ENCODE data around the gene TSEN2.

- no peak for TF ChIP-seq CTCF (IDR thresholded peaks at IDR 0.05)
- TF ChIP-seq POLR2AphosphoS5 (IDR thresholded peaks at IDR 0.05), result no peak
Observed at GRCh38 chr3:12532182-12532581, 47.9 kb downstream of the TSEN2 start.

Data from breast epithelium (tissue), 3 donors.